ENCODE measurements around the gene AKT1.

GRCh38 chr14:104746071-104746545, 49.4 kb downstream of the AKT1 start:
- TF ChIP-seq USF2 (IDR thresholded peaks at IDR 0.05) (no peak), CTCF (IDR thresholded peaks at IDR 0.05) (no peak), MYC (IDR thresholded peaks at IDR 0.05; ENCODE audit: borderline replicate concordance, low read length) (no peak), JUNB (IDR thresholded peaks at IDR 0.05) (no peak), HOXA7 (CRISPR knock-in tag; IDR thresholded peaks at IDR 0.05) (no peak), POLR2A (IDR thresholded peaks at IDR 0.05; ENCODE audit: low read length) (no peak), EP300 (IDR thresholded peaks at IDR 0.05) (no peak), FOXS1 (CRISPR knock-in tag; IDR thresholded peaks at IDR 0.05) (no peak), RAD21 (conservative IDR thresholded peaks at IDR 0.05 in 1 of 2, IDR thresholded peaks at IDR 0.05 in 1 of 2) (no peak), ZC3H11A (IDR thresholded peaks at IDR 0.05) (no peak)
